Measurements from ENCODE around the gene LRRC27.

LRRC27 gene

DNA sequence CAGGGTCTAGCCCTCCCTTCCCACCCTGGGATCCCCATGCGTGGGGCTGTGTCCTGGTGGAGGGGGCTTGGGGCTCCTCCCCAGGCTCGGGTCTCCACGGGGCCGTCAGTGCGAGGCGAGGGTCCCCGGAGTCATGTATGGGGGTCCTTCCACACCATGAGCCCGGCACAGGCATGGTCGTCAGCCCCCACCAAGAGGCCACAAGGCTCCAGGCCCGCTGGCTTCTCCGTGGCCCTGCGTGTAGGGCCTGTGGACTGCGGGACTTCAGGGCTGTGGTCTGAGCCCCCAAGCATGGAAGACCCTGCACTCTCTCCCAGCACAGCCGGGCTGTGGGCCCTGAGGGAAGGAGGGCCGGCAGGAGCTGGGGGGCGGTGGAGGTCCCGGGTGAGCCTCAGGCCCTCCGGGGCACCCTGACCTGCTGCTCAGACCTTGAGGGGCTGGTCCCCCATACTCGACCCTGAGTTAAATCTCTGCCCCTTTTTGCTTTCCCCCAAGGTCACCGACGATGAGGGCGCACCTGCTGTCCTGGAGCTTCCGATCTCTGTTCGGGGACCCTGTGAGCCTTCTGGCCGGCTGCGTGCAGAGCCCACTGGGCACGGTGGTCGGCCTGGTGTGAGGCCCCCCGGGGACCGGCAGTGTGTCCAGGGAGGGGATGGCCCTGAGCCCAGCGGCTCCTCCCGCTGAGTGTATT, 84.7 kb downstream of the LRRC27 start:
- Histone ChIP-seq H3K36me3 (ENCODE audit: control insufficient read depth, insufficient read depth, low read length, severe bottlenecking) (peaks cover 9% of the 10 kb centered on the region), H3K4me1 (ENCODE audit: control insufficient read depth, insufficient read depth, low read length) (peaks cover 15% of the 10 kb centered on the region)

DNA sequence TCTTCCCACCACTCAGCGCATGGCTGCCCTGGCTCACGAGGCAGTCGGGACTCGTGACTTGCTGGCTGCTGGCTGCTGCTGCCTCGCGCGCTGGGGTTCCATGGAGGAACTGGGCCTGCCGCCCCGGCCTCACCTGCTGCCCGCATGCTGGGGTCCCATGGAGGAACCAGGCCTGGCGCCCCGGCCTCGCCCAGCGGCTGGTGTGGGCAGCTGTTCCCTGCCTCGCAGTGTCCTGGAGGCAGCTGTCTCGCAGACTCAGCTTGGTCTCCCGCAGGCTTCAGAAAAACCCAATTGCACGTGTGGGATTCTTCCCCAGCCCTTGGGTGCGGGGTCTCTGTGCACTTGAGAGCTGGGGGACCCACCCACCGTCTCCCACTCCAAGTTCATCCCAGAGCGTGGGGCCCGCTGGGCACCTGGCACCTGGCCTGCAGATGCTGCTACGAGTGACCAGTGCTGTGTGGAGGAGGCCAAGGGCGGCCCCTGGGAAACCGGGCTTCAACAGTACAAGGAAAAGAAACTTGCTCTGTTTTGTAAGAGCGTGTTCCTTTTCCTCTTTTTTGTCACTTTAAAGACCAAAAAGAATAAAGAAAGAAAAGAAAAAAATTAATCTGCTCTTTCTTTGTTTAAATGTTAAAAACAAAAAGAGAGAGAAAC, 85.4 kb downstream of the LRRC27 start:
- Histone ChIP-seq H3K4me3 (ENCODE audit: low read length) (no peak overlapping the region), H3K4me1 (ENCODE audit: control insufficient read depth, insufficient read depth, low read length) (peaks cover 15% of the 10 kb centered on the region), H3K36me3 (ENCODE audit: control insufficient read depth, insufficient read depth, low read length, severe bottlenecking) (peaks cover 9% of the 10 kb centered on the region), H3K9ac (ENCODE audit: low read length) (no peak overlapping the region), H3K27me3 (replicated peaks; ENCODE audit: control insufficient read depth, insufficient read depth, low read length) (no peaks in the 10 kb centered on the region), H3K9me3 (ENCODE audit: control insufficient read depth, low read length) (no peaks in the 10 kb centered on the region)
- no peak for DNase-seq (ENCODE audit: low read depth)

More for the DNA sequence above, 84.7 kb downstream of the LRRC27 start:
- H3K9ac ChIP-seq (ENCODE audit: low read length) = no peak overlapping the region
- no peaks in the 10 kb centered on the region for H3K27me3 ChIP-seq (replicated peaks; ENCODE audit: control insufficient read depth, insufficient read depth, low read length)
- no peak for DNase-seq (ENCODE audit: low read depth)
- H3K4me3 ChIP-seq (ENCODE audit: low read length) = no peak overlapping the region
- no peaks in the 10 kb centered on the region for H3K9me3 ChIP-seq (ENCODE audit: control insufficient read depth, low read length)

DNA sequence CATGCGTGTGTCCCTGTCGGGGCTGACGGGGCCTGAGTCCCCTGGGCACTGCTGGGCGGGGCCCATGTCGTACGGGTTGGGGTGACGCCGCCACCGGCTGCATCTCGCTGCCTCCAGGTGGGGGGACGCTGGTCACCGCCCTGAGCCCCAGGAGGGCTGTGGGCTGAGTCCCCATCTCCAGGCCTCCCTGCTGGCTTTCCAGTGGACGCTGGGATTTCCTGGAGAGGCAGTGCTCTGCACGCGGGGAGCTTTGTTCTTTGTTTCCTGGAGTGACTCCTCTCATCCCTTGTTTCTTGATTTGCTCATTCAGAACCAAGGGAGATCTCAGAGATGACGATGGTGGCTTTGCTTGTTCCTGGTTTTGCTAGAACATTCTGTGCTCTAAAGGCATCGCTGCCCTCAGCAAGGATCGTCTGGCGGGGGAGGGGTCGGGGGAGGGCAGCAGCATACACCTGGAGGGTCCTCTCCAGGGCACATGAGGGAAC, 86.0 kb downstream of the LRRC27 start:
- no peaks in the 10 kb centered on the region for H3K9me3 ChIP-seq (ENCODE audit: control insufficient read depth, low read length)
- peaks cover 9% of the 10 kb centered on the region for H3K36me3 ChIP-seq (ENCODE audit: control insufficient read depth, insufficient read depth, low read length, severe bottlenecking)
- DNase-seq (ENCODE audit: low read depth) = no peak
- H3K27me3 ChIP-seq (replicated peaks; ENCODE audit: control insufficient read depth, insufficient read depth, low read length) = no peaks in the 10 kb centered on the region
- H3K9ac ChIP-seq (ENCODE audit: low read length) = no peak overlapping the region
- H3K4me1 ChIP-seq (ENCODE audit: control insufficient read depth, insufficient read depth, low read length) = peaks cover 14% of the 10 kb centered on the region
- no peak overlapping the region for H3K4me3 ChIP-seq (ENCODE audit: low read length)

DNA sequence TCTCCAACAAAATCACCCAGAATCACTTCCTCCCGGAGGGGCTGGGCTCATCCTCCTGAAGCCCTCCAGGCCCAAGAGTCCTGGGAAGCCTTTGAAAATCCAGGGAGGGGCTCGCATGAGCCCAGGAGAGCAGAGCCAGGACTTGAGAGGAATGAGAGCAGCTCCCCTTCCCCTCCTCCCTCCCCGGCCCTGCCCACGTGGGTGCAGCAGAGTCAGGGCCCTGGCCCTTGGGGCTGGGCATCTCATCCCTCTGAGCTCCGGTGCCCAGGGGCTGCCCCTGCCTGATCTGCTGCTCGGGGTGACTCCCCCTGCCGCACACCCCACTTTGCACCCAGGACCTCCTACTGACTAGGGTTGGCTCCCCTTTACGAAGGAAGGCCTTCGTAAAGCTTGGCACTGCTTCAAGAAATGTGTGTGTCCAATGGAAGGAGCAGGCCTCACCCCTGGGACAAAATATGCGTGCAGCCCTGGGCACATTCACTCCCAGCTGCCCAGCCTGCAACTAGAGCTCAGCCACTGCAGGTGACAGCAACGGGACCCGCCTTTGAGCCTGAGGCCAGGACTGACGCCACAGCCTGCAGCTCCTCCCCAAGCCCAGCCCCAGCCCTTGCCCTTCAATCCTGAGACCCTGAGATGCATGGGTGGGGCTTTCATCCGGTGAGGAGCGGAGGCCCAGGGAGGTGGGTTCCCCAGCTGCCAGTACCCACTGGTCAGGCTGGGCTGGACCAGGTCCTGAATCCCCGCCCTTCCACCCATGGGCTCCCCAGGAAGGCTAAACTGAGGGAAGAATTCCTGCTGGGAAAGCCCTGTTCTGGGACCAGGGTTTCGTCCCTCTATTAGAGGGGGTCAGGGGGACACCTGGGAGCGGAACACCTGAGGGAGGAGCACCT, 86.8 kb downstream of the LRRC27 start:
- no peak for DNase-seq (ENCODE audit: low read depth)
- H3K36me3 ChIP-seq (ENCODE audit: control insufficient read depth, insufficient read depth, low read length, severe bottlenecking) = peaks cover 9% of the 10 kb centered on the region
- no peaks in the 10 kb centered on the region for H3K27me3 ChIP-seq (replicated peaks; ENCODE audit: control insufficient read depth, insufficient read depth, low read length)
- no peak overlapping the region for H3K4me3 ChIP-seq (ENCODE audit: low read length)
- peaks cover 14% of the 10 kb centered on the region for H3K4me1 ChIP-seq (ENCODE audit: control insufficient read depth, insufficient read depth, low read length)
- H3K9ac ChIP-seq (ENCODE audit: low read length) = no peak overlapping the region
- H3K9me3 ChIP-seq (ENCODE audit: control insufficient read depth, low read length) = no peaks in the 10 kb centered on the region

DNA sequence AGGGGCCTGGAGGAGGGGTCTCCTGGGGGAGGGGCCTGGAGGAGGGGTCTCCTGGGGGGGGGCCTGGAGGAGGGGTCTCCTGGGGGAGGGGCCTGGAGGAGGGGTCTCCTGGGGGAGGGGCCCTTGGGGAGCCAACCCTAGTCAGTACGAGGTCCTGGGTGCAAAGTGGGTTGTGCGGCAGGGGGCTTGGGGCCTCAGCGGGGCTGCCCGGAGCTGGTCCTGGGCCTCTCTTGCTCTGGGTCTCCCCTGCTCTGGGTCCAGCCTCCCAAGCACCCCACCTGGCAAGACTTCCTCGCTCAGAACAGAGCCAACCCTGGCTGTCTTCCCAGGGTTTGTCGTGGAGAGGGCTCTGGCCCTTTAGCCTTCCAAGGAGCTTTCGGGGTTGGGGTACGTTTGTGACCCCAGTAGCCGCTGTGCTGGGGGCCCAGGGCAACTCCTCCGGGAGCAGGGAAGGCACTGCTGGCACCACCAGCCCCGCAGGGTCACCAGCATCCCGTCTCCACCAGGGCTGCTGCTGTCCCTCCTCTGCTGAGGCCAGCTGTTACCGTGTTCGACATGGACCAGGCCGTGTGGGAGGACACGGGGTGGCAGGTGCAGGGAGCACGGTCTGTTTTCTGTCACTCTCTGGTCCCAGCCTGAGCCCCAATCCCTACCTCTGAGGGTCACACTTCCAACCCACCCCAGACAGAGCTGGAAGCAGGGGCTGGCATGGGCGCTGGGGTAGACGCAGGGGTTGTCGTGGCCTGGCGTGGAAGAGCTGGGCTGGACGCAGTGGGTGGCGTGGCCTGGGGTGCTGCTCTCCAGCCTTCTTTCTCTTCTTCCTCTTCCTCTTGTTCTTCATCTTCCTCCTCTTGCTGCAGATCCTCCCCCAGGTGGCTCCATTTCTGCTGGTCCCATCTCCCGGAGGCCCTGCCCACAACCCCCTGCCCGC, 87.8 kb downstream of the LRRC27 start:
- DNase-seq (ENCODE audit: low read depth) = no peak

DNA sequence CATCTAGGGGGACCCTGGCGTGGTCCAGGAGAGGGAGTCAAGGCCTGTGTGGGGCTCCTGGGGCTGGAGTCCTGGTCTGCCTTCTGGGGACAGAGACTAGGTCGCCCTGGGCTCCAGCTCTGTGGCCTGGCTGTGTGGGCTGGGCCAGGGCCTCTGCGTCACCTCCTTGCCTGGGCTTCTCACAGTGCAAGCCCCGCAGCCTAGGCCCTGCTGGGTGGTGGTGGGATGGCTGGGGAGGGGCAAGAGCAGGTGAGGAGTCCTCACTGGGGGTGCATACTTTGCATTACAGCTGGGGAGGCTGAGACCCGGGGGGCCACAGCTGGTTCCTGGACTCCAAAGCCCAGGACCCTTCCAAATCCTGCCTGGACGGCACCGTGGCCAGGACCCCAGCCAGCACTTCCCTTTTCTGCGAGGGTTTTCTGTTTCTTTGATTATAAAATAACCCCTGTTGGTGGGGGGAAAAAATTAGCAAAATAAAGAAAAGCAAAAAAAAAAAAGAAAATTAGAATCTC, 88.5 kb downstream of the LRRC27 start:
- Histone ChIP-seq H3K4me3 (ENCODE audit: low read length) (no peak overlapping the region), H3K27me3 (replicated peaks; ENCODE audit: control insufficient read depth, insufficient read depth, low read length) (no peaks in the 10 kb centered on the region), H3K9ac (ENCODE audit: low read length) (peak overlapping the region; percentile 29), H3K9me3 (ENCODE audit: control insufficient read depth, low read length) (no peaks in the 10 kb centered on the region), H3K4me1 (ENCODE audit: control insufficient read depth, insufficient read depth, low read length) (peaks cover 14% of the 10 kb centered on the region), H3K36me3 (ENCODE audit: control insufficient read depth, insufficient read depth, low read length, severe bottlenecking) (peaks cover 3% of the 10 kb centered on the region)
- DNase-seq (ENCODE audit: low read depth) = no peak

More for the DNA sequence above, 87.8 kb downstream of the LRRC27 start:
- H3K9me3 ChIP-seq (ENCODE audit: control insufficient read depth, low read length) = no peaks in the 10 kb centered on the region
- peaks cover 14% of the 10 kb centered on the region for H3K4me1 ChIP-seq (ENCODE audit: control insufficient read depth, insufficient read depth, low read length)
- no peaks in the 10 kb centered on the region for H3K27me3 ChIP-seq (replicated peaks; ENCODE audit: control insufficient read depth, insufficient read depth, low read length)
- H3K4me3 ChIP-seq (ENCODE audit: low read length) = no peak overlapping the region
- peaks cover 9% of the 10 kb centered on the region for H3K36me3 ChIP-seq (ENCODE audit: control insufficient read depth, insufficient read depth, low read length, severe bottlenecking)
- no peak overlapping the region for H3K9ac ChIP-seq (ENCODE audit: low read length)

DNA sequence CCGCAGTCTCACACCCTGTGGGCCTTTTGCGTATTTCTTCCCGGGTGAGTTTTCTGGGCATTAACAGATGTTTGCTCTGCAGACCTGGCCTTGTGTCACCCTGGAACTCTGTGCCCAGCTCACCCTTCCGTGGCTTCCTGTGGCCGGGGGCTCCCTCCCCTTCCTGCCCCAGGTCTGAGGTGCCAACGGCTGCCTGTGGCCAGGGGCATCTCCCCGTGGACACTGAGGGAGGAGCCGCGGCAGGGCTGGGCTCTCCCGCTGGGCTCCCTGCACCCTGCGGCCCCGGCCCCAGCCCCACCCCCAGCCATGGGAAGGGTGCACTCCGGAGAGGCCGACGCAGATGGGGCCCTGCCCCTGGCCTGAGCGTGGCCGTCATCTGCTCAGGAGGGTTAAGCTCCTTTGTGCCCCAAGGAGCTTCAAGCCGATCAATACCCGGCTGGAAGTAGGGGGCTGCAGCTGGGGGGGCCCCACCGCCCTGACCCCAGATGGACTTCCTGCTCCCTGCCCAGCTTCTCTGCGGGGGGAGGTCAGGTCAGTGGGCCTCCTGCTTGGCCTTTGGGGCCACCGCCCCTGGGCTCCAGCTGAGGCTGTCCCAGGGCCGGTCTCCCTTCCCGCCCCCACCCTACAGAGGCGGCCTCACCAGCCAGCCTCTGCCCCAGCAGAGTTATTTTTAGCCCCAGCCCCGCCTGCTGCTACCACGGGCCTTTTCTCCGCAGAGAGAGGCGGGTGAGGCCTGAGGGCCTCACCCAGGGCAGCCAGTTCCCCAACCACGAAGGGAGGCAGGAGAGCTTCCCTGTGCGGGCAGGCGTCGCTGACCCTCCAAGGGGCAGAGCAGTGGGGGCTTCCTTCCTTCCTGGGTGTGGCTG, 89.2 kb downstream of the LRRC27 start:
- no peak overlapping the region for H3K4me3 ChIP-seq (ENCODE audit: low read length)
- H3K9me3 ChIP-seq (ENCODE audit: control insufficient read depth, low read length) = no peaks in the 10 kb centered on the region
- peak overlapping the region; percentile 85 for H3K9ac ChIP-seq (ENCODE audit: low read length)
- no peaks in the 10 kb centered on the region for H3K36me3 ChIP-seq (ENCODE audit: control insufficient read depth, insufficient read depth, low read length, severe bottlenecking)
- peak; percentile 85 for DNase-seq (ENCODE audit: low read depth)
- no peaks in the 10 kb centered on the region for H3K27me3 ChIP-seq (replicated peaks; ENCODE audit: control insufficient read depth, insufficient read depth, low read length)
- H3K4me1 ChIP-seq (ENCODE audit: control insufficient read depth, insufficient read depth, low read length) = peaks cover 14% of the 10 kb centered on the region

DNA sequence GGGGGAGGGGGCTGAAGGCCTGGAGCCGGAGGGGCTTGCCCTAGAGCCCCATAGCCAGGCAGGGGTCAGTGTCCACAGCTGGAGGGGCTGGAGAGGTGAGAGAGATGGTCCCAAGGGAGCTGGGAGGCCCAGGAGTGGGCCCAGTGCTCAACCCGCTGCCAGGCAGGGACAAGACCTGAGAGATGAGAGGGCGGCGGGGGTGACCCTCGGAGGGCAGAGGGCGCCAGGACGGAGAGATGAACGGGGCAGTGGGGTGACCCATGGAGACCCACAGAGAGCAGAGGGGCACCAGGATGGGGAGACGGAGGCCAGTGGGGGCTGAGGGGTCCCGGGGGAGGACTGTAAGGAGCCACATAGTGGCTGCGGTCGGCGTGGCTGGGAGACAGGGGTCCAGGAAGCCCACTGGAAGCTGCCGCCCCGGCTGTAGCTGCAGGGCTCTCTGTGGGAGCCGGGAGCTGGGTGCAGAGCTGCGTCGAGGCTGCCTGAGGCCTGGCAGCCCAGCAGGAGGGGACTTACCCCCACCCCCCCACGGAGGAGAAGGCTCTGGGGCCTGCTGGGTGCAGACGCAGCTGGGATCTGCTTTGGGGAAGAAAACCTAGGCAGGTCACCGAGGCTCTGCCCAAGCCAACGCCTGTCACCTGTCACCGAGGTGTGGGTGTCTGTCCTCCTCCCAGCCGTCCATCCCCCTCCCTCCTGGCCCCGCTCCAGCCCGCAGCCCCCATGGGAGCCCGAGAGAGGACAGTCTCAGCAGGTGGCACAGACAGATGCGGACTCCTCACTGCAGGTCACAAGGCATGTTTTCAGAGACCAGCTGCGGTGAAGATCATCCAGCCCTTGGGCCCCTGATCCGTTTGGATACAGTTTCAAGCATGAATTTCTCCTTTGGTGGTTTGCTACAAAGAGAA, 90.1 kb downstream of the LRRC27 start:
- DNase-seq (ENCODE audit: low read depth) = no peak
- H3K4me3 ChIP-seq (ENCODE audit: low read length) = no peak overlapping the region
- H3K9me3 ChIP-seq (ENCODE audit: control insufficient read depth, low read length) = no peaks in the 10 kb centered on the region
- no peaks in the 10 kb centered on the region for H3K36me3 ChIP-seq (ENCODE audit: control insufficient read depth, insufficient read depth, low read length, severe bottlenecking)
- peak overlapping the region; percentile 85 for H3K9ac ChIP-seq (ENCODE audit: low read length)
- no peaks in the 10 kb centered on the region for H3K27me3 ChIP-seq (replicated peaks; ENCODE audit: control insufficient read depth, insufficient read depth, low read length)
- peaks cover 14% of the 10 kb centered on the region for H3K4me1 ChIP-seq (ENCODE audit: control insufficient read depth, insufficient read depth, low read length)
